ENCODE data around the gene ZNF22. TPM values are rescaled to one million over a fixed set of nuclear protein-coding genes. Genes with fewer than 3 reads are reported as not detected.

The ZNF22 gene
- polyA plus RNA-seq: 1 to 10 TPM; 4.6 to 5.4 TPM

GRCh38 chr10:45000752-45001380 is at the start of gene ZNF22:
ZNF22 (plus strand) TSS chr10:45000923; CDS start chr10:45003369, 2,446 bp downstream.
- H3K4me1 ChIP-seq (ENCODE audit: control insufficient read depth in 2 of 2, insufficient read depth in 2 of 2, low read length in 1 of 2): peaks cover 0 to 4% of the 10 kb centered on the region in 2 donors
- WGBS, 2 donors: 0 to 1% methylated on average over 41 to 79 of the region's 79 CpGs

GRCh38 chr10:44951576-44952226 is 49.0 kb upstream of the ZNF22 start:
- Histone ChIP-seq H3K4me1 (ENCODE audit: control insufficient read depth in 2 of 2, insufficient read depth in 2 of 2, low read length in 1 of 2) (no peaks in the 10 kb centered on the region), H3K4me3 (ENCODE audit: low read depth in 1 of 2, low read length in 2 of 2) (no peak overlapping the region), H3K9me3 (ENCODE audit: control insufficient read depth in 2 of 2, insufficient read depth in 1 of 2, low read depth in 1 of 2, low read length in 1 of 2) (no peaks in the 10 kb centered on the region), H3K27me3 (ENCODE audit: control insufficient read depth in 1 of 2, insufficient read depth in 2 of 2, low read length in 2 of 2) (no peaks in the 10 kb centered on the region), H3K36me3 (ENCODE audit: control insufficient read depth in 2 of 2, insufficient read depth in 2 of 2, low read length in 1 of 2) (peaks cover 0 to 3% of the 10 kb centered on the region in 2 donors), H3K27ac (ENCODE audit: low read depth in 2 of 2, low read length in 1 of 2) (no peak overlapping the region)
- WGBS, 2 donors: 87 to 90% methylated on average over 7 of the region's 7 CpGs

More at GRCh38 chr10:45000752-45001380, at the start of gene ZNF22:
- Histone ChIP-seq H3K27ac (ENCODE audit: low read depth in 2 of 2, low read length in 1 of 2) (peak within 1 kb of the TSS; percentile 92), H3K9me3 (ENCODE audit: control insufficient read depth in 2 of 2, insufficient read depth in 1 of 2, low read depth in 1 of 2, low read length in 1 of 2) (no peaks in the 10 kb centered on the region), H3K4me3 (ENCODE audit: low read depth in 1 of 2, low read length in 2 of 2) (peak within 1 kb of the TSS; percentile 64 to 66), H3K27me3 (ENCODE audit: control insufficient read depth in 1 of 2, insufficient read depth in 2 of 2, low read length in 2 of 2) (no peaks in the 10 kb centered on the region), H3K36me3 (ENCODE audit: control insufficient read depth in 2 of 2, insufficient read depth in 2 of 2, low read length in 1 of 2) (no peaks in the 10 kb centered on the region)

- Histone ChIP-seq H3K4me1 (ENCODE audit: control insufficient read depth in 2 of 2, insufficient read depth in 2 of 2, low read length in 1 of 2) (no peaks in the 10 kb centered on the region), H3K27ac (ENCODE audit: low read depth in 2 of 2, low read length in 1 of 2) (no peak overlapping the region), H3K9me3 (ENCODE audit: control insufficient read depth in 2 of 2, insufficient read depth in 1 of 2, low read depth in 1 of 2, low read length in 1 of 2) (no peaks in the 10 kb centered on the region), H3K4me3 (ENCODE audit: low read depth in 1 of 2, low read length in 2 of 2) (no peak overlapping the region), H3K36me3 (ENCODE audit: control insufficient read depth in 2 of 2, insufficient read depth in 2 of 2, low read length in 1 of 2) (peaks cover 0 to 4% of the 10 kb centered on the region in 2 donors), H3K27me3 (ENCODE audit: control insufficient read depth in 1 of 2, insufficient read depth in 2 of 2, low read length in 2 of 2) (no peaks in the 10 kb centered on the region)
- 53 to 65% methylated on average over 2 of the region's 2 CpGs for WGBS, 2 donors
These were observed 47.9 kb upstream of the ZNF22 start for GRCh38 chr10:44952779-44953231.

GRCh38 chr10:44954042-44954441 is 46.7 kb upstream of the ZNF22 start:
- H3K4me1 ChIP-seq (ENCODE audit: control insufficient read depth in 2 of 2, insufficient read depth in 2 of 2, low read length in 1 of 2): peaks cover 0 to 2% of the 10 kb centered on the region in 2 donors
- H3K9me3 ChIP-seq (ENCODE audit: control insufficient read depth in 2 of 2, insufficient read depth in 1 of 2, low read depth in 1 of 2, low read length in 1 of 2): no peaks in the 10 kb centered on the region
- no peak overlapping the region for H3K27ac ChIP-seq (ENCODE audit: low read depth in 2 of 2, low read length in 1 of 2)
- H3K4me3 ChIP-seq (ENCODE audit: low read depth in 1 of 2, low read length in 2 of 2): no peak overlapping the region
- H3K27me3 ChIP-seq (ENCODE audit: control insufficient read depth in 1 of 2, insufficient read depth in 2 of 2, low read length in 2 of 2): no peaks in the 10 kb centered on the region
- H3K36me3 ChIP-seq (ENCODE audit: control insufficient read depth in 2 of 2, insufficient read depth in 2 of 2, low read length in 1 of 2): peaks cover 0 to 4% of the 10 kb centered on the region in 2 donors

- Histone ChIP-seq H3K4me3 (ENCODE audit: low read depth in 1 of 2, low read length in 2 of 2) (no peak overlapping the region), H3K9me3 (ENCODE audit: control insufficient read depth in 2 of 2, insufficient read depth in 1 of 2, low read depth in 1 of 2, low read length in 1 of 2) (no peaks in the 10 kb centered on the region), H3K27ac (ENCODE audit: low read depth in 2 of 2, low read length in 1 of 2) (no peak overlapping the region), H3K36me3 (ENCODE audit: control insufficient read depth in 2 of 2, insufficient read depth in 2 of 2, low read length in 1 of 2) (peaks cover 0 to 4% of the 10 kb centered on the region in 2 donors), H3K4me1 (ENCODE audit: control insufficient read depth in 2 of 2, insufficient read depth in 2 of 2, low read length in 1 of 2) (peaks cover 2 to 3% of the 10 kb centered on the region in 2 donors), H3K27me3 (ENCODE audit: control insufficient read depth in 1 of 2, insufficient read depth in 2 of 2, low read length in 2 of 2) (no peaks in the 10 kb centered on the region)
These were observed 45.8 kb upstream of the ZNF22 start for GRCh38 chr10:44954962-44955361.

- Histone ChIP-seq H3K4me1 (ENCODE audit: control insufficient read depth in 2 of 2, insufficient read depth in 2 of 2, low read length in 1 of 2) (peaks cover 2 to 3% of the 10 kb centered on the region in 2 donors), H3K9me3 (ENCODE audit: control insufficient read depth in 2 of 2, insufficient read depth in 1 of 2, low read depth in 1 of 2, low read length in 1 of 2) (no peaks in the 10 kb centered on the region), H3K27me3 (ENCODE audit: control insufficient read depth in 1 of 2, insufficient read depth in 2 of 2, low read length in 2 of 2) (no peaks in the 10 kb centered on the region), H3K36me3 (ENCODE audit: control insufficient read depth in 2 of 2, insufficient read depth in 2 of 2, low read length in 1 of 2) (peaks cover 0 to 4% of the 10 kb centered on the region in 2 donors), H3K4me3 (ENCODE audit: low read depth in 1 of 2, low read length in 2 of 2) (no peak overlapping the region), H3K27ac (ENCODE audit: low read depth in 2 of 2, low read length in 1 of 2) (no peak overlapping the region)
- 78 to 87% methylated on average over 8 of the region's 8 CpGs for WGBS, 2 donors
These were observed 45.2 kb upstream of the ZNF22 start for GRCh38 chr10:44955413-44956070.

GRCh38 chr10:44956226-44956625 is 44.5 kb upstream of the ZNF22 start:
- Histone ChIP-seq H3K27ac (ENCODE audit: low read depth in 2 of 2, low read length in 1 of 2) (no peak overlapping the region), H3K27me3 (ENCODE audit: control insufficient read depth in 1 of 2, insufficient read depth in 2 of 2, low read length in 2 of 2) (no peaks in the 10 kb centered on the region), H3K9me3 (ENCODE audit: control insufficient read depth in 2 of 2, insufficient read depth in 1 of 2, low read depth in 1 of 2, low read length in 1 of 2) (no peaks in the 10 kb centered on the region), H3K4me1 (ENCODE audit: control insufficient read depth in 2 of 2, insufficient read depth in 2 of 2, low read length in 1 of 2) (peaks cover 2 to 3% of the 10 kb centered on the region in 2 donors), H3K4me3 (ENCODE audit: low read depth in 1 of 2, low read length in 2 of 2) (no peak overlapping the region), H3K36me3 (ENCODE audit: control insufficient read depth in 2 of 2, insufficient read depth in 2 of 2, low read length in 1 of 2) (peaks cover 0 to 4% of the 10 kb centered on the region in 2 donors)
- WGBS, 2 donors: 98% methylated on average over 4 of the region's 4 CpGs

- peaks cover 3 to 4% of the 10 kb centered on the region in 2 donors for H3K4me1 ChIP-seq (ENCODE audit: control insufficient read depth in 2 of 2, insufficient read depth in 2 of 2, low read length in 1 of 2)
- H3K4me3 ChIP-seq (ENCODE audit: low read depth in 1 of 2, low read length in 2 of 2): no peak overlapping the region
- no peaks in the 10 kb centered on the region for H3K27me3 ChIP-seq (ENCODE audit: control insufficient read depth in 1 of 2, insufficient read depth in 2 of 2, low read length in 2 of 2)
- H3K9me3 ChIP-seq (ENCODE audit: control insufficient read depth in 2 of 2, insufficient read depth in 1 of 2, low read depth in 1 of 2, low read length in 1 of 2): no peaks in the 10 kb centered on the region
- 95 to 96% methylated on average over 4 of the region's 4 CpGs for WGBS, 2 donors
- peaks cover 0 to 4% of the 10 kb centered on the region in 2 donors for H3K36me3 ChIP-seq (ENCODE audit: control insufficient read depth in 2 of 2, insufficient read depth in 2 of 2, low read length in 1 of 2)
- H3K27ac ChIP-seq (ENCODE audit: low read depth in 2 of 2, low read length in 1 of 2): no peak overlapping the region
These were observed 43.7 kb upstream of the ZNF22 start for GRCh38 chr10:44956717-44957706.

Measured in esophagus (tissue), 2 donors.